ENCODE measurements around the gene MTMR8.

Gene MTMR8

GRCh38 chrX:64306712-64307111 lies 88.5 kb downstream of the MTMR8 start:
- no peak for DNase-seq

GRCh38 chrX:64291123-64291522 lies 104.1 kb downstream of the MTMR8 start:
- no peak for DNase-seq

GRCh38 chrX:64265265-64265664 lies 130.0 kb downstream of the MTMR8 start:
- no peak for DNase-seq

- no peak for DNase-seq
Measured at GRCh38 chrX:64230123-64230970, 164.9 kb downstream of the MTMR8 start, which contains the start of gene ASB12. TSS of gene ASB12 (minus strand) at chrX:64230607. CDS start at chrX:64225650, 4,957 bp downstream.

GRCh38 chrX:64229154-64229553 lies 166.1 kb downstream of the MTMR8 start:
- DNase-seq = no peak
